Measurements from ENCODE around the gene SHISA7. TPM values are rescaled to one million over a fixed set of nuclear protein-coding genes. Genes with fewer than 3 reads are reported as not detected.
"Not testable (repeated sequence)": the region's sequence is repeated elsewhere in the genome, so short reads cannot be mapped to it uniquely, and the experiment has no call there.

SHISA7 gene
- total RNA-seq, 1 donor from 2014 or later: 3.2 TPM

DNA sequence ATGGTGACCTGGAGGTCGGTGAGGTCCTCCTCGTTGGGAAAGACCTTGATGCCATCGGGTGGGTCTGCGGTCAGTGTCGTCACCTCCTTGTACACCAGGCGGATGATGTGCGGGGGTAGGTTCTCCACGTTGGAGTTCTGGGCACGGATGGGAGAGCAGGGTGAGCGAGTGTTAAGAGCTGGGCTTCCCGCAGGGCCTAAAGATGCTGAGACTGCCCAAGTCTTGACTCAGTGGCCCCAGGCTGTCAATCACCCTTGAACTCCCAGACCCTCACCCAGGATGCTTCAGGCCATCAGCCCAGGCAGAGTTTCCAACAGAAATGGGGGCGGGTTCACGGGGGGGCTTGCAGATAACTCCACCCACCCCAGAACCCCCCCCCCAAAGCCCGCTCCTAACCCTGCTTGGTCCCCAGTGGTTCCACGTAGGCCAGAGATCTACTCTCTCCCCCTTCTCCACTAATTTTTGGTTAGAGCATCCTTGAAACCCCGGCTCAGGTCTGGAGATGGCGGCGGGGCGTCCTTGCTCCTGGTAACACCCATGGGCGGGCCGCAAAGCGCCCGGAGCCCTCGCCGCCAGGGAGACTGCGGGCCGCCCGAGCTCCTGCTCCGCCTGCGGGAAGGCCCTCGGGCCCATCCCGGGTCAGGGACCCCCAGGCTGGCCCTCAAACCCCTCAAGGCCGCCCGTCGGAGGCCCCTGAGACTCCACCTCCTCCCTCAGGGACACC lies 36.1 kb downstream of the SHISA7 start:
- H3K9me3 Mint-ChIP-seq (ENCODE audit: unreplicated experiment): peaks cover 24% of the 10 kb centered on the region
- peaks cover 12% of the 10 kb centered on the region for H3K36me3 Mint-ChIP-seq (ENCODE audit: unreplicated experiment)
- peaks cover 22% of the 10 kb centered on the region for H3K27me3 Mint-ChIP-seq (ENCODE audit: unreplicated experiment)
- DNase-seq: peak; percentile 41
- TF ChIP-seq, protein P1, sequence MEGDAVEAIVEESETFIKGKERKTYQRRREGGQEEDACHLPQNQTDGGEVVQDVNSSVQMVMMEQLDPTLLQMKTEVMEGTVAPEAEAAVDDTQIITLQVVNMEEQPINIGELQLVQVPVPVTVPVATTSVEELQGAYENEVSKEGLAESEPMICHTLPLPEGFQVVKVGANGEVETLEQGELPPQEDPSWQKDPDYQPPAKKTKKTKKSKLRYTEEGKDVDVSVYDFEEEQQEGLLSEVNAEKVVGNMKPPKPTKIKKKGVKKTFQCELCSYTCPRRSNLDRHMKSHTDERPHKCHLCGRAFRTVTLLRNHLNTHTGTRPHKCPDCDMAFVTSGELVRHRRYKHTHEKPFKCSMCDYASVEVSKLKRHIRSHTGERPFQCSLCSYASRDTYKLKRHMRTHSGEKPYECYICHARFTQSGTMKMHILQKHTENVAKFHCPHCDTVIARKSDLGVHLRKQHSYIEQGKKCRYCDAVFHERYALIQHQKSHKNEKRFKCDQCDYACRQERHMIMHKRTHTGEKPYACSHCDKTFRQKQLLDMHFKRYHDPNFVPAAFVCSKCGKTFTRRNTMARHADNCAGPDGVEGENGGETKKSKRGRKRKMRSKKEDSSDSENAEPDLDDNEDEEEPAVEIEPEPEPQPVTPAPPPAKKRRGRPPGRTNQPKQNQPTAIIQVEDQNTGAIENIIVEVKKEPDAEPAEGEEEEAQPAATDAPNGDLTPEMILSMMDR (IDR thresholded peaks at IDR 0.05; ENCODE audit: partially characterized antibody, unreplicated experiment): no peak
- peaks cover 15% of the 10 kb centered on the region for H3K4me1 Mint-ChIP-seq (ENCODE audit: low read depth, unreplicated experiment)
- peak overlapping the region; percentile 88 for H3K4me3 Mint-ChIP-seq (ENCODE audit: unreplicated experiment)
- peak overlapping the region; percentile 60 for H3K27ac Mint-ChIP-seq (ENCODE audit: unreplicated experiment)

DNA sequence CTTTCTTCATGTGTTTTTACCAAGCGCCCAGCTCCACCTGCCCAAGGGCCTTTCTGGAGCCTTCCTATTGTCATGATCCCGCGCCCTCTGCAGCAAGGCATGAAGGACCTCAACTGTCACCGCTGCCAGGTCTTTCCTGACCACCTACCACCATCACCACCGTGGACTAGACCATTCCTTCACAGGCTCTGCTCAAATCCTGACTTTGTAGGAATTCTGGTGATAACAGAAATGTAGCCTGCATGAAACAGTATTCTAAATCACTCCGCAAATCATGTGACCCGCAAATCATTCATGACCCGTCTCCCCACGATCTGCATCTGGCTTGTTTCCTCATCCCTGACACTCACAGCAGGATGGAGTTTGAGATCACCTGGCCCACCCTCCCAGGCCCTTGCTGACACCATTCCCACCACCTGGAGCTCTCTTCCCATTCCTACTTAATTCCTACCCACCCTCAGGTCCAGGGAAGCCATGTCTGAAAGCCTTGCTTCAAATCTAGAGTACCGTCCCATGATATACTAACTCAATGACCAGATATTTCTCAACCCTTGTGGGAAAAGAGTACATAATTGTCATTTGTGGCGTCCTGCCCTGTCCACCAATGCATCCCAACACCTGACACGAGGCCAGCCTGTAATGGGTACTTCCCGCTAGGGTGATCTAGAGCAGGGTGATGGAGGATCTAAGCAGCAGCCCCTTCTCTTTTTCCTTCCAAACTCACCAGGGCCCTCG lies 36.8 kb downstream of the SHISA7 start:
- Mint-ChIP-seq H3K36me3 (ENCODE audit: unreplicated experiment) (peaks cover 12% of the 10 kb centered on the region), H3K27ac (ENCODE audit: unreplicated experiment) (peak overlapping the region; percentile 60), H3K4me3 (ENCODE audit: unreplicated experiment) (peak overlapping the region; percentile 88), H3K27me3 (ENCODE audit: unreplicated experiment) (peaks cover 20% of the 10 kb centered on the region), H3K9me3 (ENCODE audit: unreplicated experiment) (peaks cover 27% of the 10 kb centered on the region), H3K4me1 (ENCODE audit: low read depth, unreplicated experiment) (peaks cover 17% of the 10 kb centered on the region)
- DNase-seq: no peak
- TF ChIP-seq, protein P1 (IDR thresholded peaks at IDR 0.05; ENCODE audit: partially characterized antibody, unreplicated experiment): no peak

DNA sequence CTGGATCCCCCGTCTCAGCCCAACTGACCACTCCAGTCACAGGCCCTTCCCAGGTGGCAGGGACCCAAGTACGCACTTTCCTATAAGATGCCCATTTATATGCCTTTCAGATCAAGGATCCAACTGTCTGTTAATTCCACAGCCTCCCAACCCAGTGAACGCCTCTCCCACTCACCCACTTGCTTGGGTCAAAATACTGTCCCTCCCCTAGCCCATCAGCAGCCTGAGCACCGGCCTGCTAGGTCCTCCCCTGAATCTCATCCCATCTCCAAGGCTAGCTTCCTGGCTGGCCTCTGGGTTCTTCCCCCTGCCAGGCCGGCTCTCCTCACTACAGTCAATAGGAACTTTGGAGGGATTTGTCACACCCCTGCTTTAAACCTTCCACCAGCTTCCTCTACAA lies 37.5 kb downstream of the SHISA7 start:
- H3K27ac Mint-ChIP-seq (ENCODE audit: unreplicated experiment): peak overlapping the region; percentile 60

DNA sequence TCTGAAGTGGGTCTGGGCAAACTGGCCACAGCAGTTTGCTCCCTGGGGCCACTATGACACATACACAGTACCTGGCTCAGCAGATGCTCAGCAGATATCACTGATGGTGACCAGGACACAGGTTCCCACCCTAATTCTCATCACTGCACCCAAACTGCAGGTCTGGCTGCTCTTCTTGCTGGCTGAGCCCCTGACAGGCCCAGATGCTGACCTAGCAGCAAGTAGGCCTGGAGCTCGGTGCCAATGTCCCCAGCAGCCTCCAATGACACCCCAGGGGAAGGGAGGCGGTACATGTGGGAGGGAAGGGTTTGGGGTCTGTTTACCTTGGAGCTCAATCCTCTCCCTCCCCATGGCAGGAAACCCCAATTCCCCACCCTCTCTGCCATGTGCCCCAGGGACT lies 40.6 kb downstream of the SHISA7 start:
- Mint-ChIP-seq H3K9me3 (ENCODE audit: unreplicated experiment) (peaks cover 25% of the 10 kb centered on the region), H3K36me3 (ENCODE audit: unreplicated experiment) (peaks cover 12% of the 10 kb centered on the region), H3K27me3 (ENCODE audit: unreplicated experiment) (peaks cover 11% of the 10 kb centered on the region), H3K27ac (ENCODE audit: unreplicated experiment) (peak overlapping the region; percentile 43), H3K4me1 (ENCODE audit: low read depth, unreplicated experiment) (peaks cover 31% of the 10 kb centered on the region), H3K4me3 (ENCODE audit: unreplicated experiment) (no peak overlapping the region)
- TF ChIP-seq, protein P1 (IDR thresholded peaks at IDR 0.05; ENCODE audit: partially characterized antibody, unreplicated experiment): no peak
- DNase-seq: no peak

More for the DNA sequence above, 37.5 kb downstream of the SHISA7 start:
- H3K36me3 Mint-ChIP-seq (ENCODE audit: unreplicated experiment): peaks cover 12% of the 10 kb centered on the region
- H3K4me3 Mint-ChIP-seq (ENCODE audit: unreplicated experiment): peak overlapping the region; percentile 88
- no peak for DNase-seq
- TF ChIP-seq, protein P1 (IDR thresholded peaks at IDR 0.05; ENCODE audit: partially characterized antibody, unreplicated experiment): no peak
- peaks cover 28% of the 10 kb centered on the region for H3K9me3 Mint-ChIP-seq (ENCODE audit: unreplicated experiment)
- peaks cover 19% of the 10 kb centered on the region for H3K4me1 Mint-ChIP-seq (ENCODE audit: low read depth, unreplicated experiment)
- H3K27me3 Mint-ChIP-seq (ENCODE audit: unreplicated experiment): peaks cover 20% of the 10 kb centered on the region

DNA sequence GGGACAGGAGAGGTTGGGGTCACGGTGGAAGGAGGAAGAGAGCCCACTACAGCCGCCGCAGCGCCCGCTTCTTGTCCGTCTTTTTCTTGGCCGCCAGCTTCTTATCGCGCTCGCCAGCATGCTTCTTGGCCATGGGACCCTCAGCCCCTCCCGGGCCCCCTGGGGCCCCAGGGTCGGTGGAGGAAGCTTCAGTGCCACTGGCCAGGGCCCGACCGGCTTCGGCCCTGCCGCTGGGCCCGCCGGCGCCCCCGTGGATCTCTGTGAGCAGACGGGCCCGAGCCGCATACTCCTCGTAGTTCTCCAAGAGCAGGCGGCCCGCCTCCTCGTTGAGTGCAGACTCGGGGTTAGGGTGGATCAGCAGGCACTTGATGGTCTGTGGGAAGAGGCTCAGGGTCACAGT lies 41.7 kb downstream of the SHISA7 start:
- H3K36me3 Mint-ChIP-seq (ENCODE audit: unreplicated experiment); H3K27ac Mint-ChIP-seq (ENCODE audit: unreplicated experiment); H3K27me3 Mint-ChIP-seq (ENCODE audit: unreplicated experiment); DNase-seq; H3K4me3 Mint-ChIP-seq (ENCODE audit: unreplicated experiment): not testable (repeated sequence)
- Mint-ChIP-seq H3K9me3 (ENCODE audit: unreplicated experiment) (peaks cover 22% of the 10 kb centered on the region), H3K4me1 (ENCODE audit: low read depth, unreplicated experiment) (peaks cover 28% of the 10 kb centered on the region)

Measured in glutamatergic neuron (in vitro differentiated cells).